Vagina (tissue), 2 donors: ENCODE results near the gene PSMD7. TPM values are rescaled to one million over a fixed set of nuclear protein-coding genes. Genes with fewer than 3 reads are reported as not detected.
A peak's percentile ranks its signal among the peaks of the same experiment; 100 is the strongest.

Experiments used
- DNase-seq, 2 donors: peaks; one replicate each; pipeline ENCODE4 v3.0.0-alpha.2; 2017; ENCODE audit errors: extremely low spot score in 2 of 2
- H3K27ac ChIP-seq: fragments of 200-600 bp; sonication (generic); one replicate; pipeline ENCODE4 v1.5.1; 2019
- H3K27me3 ChIP-seq: fragments of 200-600 bp; sonication (generic); one replicate; pipeline ENCODE4 v1.5.1; 2019
- H3K36me3 ChIP-seq, 2 donors: fragments of 200-600 bp; sonication (generic); one replicate each; pipeline ENCODE4 v1.5.1; 2017 to 2019
- H3K4me1 ChIP-seq: fragments of 200-600 bp; sonication (generic); one replicate; pipeline ENCODE4 v1.5.1; 2019
- H3K4me3 ChIP-seq, 2 donors: fragments of 200-600 bp; sonication (generic); 1 replicate in 1 of 2; 2 replicates in 1 of 2; pipeline ENCODE4 v1.5.1; 2016 to 2019
- H3K9me3 ChIP-seq: fragments of 200-600 bp; sonication (generic); one replicate; pipeline ENCODE4 v1.5.1; 2019
- POLR2A ChIP-seq, 2 donors: fragments of 450-650 bp; IDR thresholded peaks; one replicate each; pipeline ENCODE4 v1.6.1; 2017; ENCODE audit warnings: antibody characterized with exemption in 2 of 2, mild to moderate bottlenecking in 2 of 2, moderate library complexity in 2 of 2
- POLR2AphosphoS5 ChIP-seq, 2 donors: sonication (generic); formaldehyde crosslinking; IDR thresholded peaks; one replicate each; pipeline ENCODE4 v1.9.0; 2017; ENCODE audit warnings: antibody characterized with exemption in 2 of 2, mild to moderate bottlenecking in 2 of 2, low read depth in 1 of 2; ENCODE audit not compliant: insufficient read depth in 1 of 2
- intact Hi-C: fragments of 100-400 bp; cut with DNase I; formaldehyde crosslinking; loops from one replicate; pipeline ENCODE4 v1.15.1; 2023
- total RNA-seq: library from RNA; depleted of rRNA; stranded (reverse); fragments of >200 nt; gene quantifications from one replicate; pipeline ENCODE4 v1.2.3, GENCODE V29; 2016
- TF ChIP-seq, protein P1 (sequence below), 3 experiments: fragments of 450-650 bp in 2 of 3; fragments of 200-600 bp in 1 of 3; sonication (generic) in 1 of 3; IDR thresholded peaks; one replicate each; pipeline ENCODE4 v1.5.1; 2017 to 2019; ENCODE audit warnings: antibody characterized with exemption in 3 of 3, mild to moderate bottlenecking in 2 of 3, moderate library complexity in 2 of 3

The PSMD7 gene
- total RNA-seq, 1 donor from 2014 or later: 74.4 TPM

DNA sequence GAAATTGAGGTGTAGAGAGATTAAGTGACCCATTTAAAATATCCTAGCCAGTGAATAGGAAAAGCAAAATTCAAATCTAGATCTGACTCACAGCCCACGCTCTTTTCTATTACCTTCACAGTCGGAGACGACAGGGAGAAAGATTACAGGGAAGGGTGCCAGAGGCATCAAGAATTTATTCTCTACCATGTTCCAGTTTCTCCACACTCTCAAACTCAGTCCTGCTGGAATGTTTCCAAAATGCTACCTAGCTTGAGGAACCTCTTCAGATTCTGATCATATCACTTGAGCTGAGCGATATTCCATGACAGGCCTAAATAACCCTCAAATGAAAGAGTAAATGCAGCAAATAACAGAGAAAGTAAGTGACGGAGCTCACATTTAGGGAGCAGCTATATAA lies 5.4 kb upstream of the PSMD7 start:
- no peak for DNase-seq
- Histone ChIP-seq H3K27ac (no peak overlapping the region), H3K27me3 (no peaks in the 10 kb centered on the region), H3K9me3 (no peaks in the 10 kb centered on the region), H3K36me3 (no peaks in the 10 kb centered on the region), H3K4me3 (no peak overlapping the region), H3K4me1 (peaks cover 9% of the 10 kb centered on the region)
- intact Hi-C loops: no loop called here
- TF ChIP-seq POLR2AphosphoS5 (IDR thresholded peaks at IDR 0.05; ENCODE audit: insufficient read depth in 1 of 2, low read depth in 1 of 2) (no peak), POLR2A (IDR thresholded peaks at IDR 0.05) (no peak)
- TF ChIP-seq, protein P1, sequence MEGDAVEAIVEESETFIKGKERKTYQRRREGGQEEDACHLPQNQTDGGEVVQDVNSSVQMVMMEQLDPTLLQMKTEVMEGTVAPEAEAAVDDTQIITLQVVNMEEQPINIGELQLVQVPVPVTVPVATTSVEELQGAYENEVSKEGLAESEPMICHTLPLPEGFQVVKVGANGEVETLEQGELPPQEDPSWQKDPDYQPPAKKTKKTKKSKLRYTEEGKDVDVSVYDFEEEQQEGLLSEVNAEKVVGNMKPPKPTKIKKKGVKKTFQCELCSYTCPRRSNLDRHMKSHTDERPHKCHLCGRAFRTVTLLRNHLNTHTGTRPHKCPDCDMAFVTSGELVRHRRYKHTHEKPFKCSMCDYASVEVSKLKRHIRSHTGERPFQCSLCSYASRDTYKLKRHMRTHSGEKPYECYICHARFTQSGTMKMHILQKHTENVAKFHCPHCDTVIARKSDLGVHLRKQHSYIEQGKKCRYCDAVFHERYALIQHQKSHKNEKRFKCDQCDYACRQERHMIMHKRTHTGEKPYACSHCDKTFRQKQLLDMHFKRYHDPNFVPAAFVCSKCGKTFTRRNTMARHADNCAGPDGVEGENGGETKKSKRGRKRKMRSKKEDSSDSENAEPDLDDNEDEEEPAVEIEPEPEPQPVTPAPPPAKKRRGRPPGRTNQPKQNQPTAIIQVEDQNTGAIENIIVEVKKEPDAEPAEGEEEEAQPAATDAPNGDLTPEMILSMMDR (IDR thresholded peaks at IDR 0.05): no peak

DNA sequence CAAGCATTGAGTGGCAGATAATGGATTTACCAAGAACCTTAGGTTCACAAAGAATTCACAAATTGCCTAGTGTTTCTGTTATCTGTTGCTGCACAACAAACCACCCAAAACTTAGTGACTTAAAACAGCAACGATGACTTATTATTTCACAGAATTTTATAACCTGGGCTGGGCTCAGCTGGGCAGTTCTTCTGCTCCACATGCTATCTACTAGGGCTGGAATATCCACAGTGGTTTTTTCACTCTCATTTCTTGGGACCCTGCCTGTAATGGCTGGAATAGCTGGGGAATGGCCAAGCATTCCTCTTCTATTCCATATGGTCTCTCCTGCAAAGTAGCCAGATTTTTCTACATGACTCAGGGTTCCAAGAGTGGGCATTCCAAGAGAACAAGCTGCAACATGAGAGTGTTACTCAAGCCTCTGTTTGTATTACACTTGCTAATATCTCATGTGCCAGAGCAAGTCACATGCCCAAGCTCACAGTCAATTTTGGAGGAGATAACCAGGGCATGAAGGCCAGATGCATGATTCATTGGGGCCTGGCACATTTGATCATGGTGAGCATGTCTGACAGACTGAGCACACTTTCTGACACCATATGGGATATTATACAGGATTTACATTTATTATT lies 4.9 kb upstream of the PSMD7 start:
- H3K9me3 ChIP-seq: no peaks in the 10 kb centered on the region
- no peak overlapping the region for H3K27ac ChIP-seq
- no peaks in the 10 kb centered on the region for H3K27me3 ChIP-seq
- no peak for DNase-seq
- H3K4me3 ChIP-seq: no peak overlapping the region
- H3K4me1 ChIP-seq: peaks cover 9% of the 10 kb centered on the region
- TF ChIP-seq POLR2AphosphoS5 (IDR thresholded peaks at IDR 0.05; ENCODE audit: insufficient read depth in 1 of 2, low read depth in 1 of 2) (peak in 1 of 2 donors; percentile 50), POLR2A (IDR thresholded peaks at IDR 0.05) (no peak)
- TF ChIP-seq, protein P1 (IDR thresholded peaks at IDR 0.05): no peak
- intact Hi-C loops: no loop called here
- no peaks in the 10 kb centered on the region for H3K36me3 ChIP-seq

DNA sequence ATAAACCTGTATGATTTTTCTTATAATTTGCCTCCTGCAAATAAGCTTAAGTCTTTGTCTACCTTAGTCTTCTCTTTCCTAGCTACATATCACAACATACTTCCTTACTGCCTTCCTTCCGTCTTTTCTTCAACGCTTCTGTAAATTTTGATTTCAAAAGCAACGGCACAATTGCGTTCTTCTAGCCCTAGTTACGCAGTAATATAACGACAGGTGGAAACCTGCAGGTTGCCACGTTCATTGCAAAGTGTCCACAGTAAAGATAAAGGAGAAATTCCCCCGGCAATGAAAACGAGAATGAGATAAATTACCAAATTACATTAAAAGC lies 546 bp upstream of the PSMD7 start:
- no peaks in the 10 kb centered on the region for H3K9me3 ChIP-seq
- intact Hi-C loops: no loop called here
- peaks cover 0 to 21% of the 10 kb centered on the region in 2 donors for H3K36me3 ChIP-seq
- H3K4me1 ChIP-seq: peaks cover 32% of the 10 kb centered on the region
- no peak for TF ChIP-seq POLR2A (IDR thresholded peaks at IDR 0.05)
- no peak for TF ChIP-seq POLR2AphosphoS5 (IDR thresholded peaks at IDR 0.05; ENCODE audit: insufficient read depth in 1 of 2, low read depth in 1 of 2)
- TF ChIP-seq, protein P1 (IDR thresholded peaks at IDR 0.05): no peak
- peak overlapping the region; percentile 78 to 93 for H3K4me3 ChIP-seq
- no peak for DNase-seq
- no peaks in the 10 kb centered on the region for H3K27me3 ChIP-seq
- H3K27ac ChIP-seq: peak overlapping the region; percentile 92

DNA sequence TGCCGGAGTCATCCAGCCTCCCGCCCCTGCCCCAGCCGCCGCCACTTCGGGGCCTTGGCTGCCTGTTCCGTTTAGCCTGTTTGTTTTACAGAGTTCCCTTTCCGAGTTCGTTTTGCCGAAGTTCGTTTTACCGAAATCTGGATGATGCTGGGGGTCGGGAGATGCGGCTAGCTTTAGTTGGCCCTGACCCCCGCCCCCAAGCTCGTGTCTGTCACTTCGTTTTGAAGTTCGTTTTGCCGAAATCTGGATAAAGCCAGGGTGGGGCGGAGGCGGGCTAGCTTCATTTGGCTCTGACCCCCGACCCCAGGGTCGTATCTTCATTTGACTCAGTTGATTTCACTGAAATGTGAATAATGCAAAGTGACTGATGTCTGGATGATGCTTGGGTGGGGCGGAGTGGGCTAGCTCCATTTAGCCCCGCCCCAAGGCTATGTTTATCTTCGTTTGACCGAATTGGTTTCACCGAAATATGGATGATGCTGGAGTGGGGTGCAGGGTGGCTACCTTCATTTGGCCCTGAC lies 591 bp downstream of the PSMD7 start:
- Histone ChIP-seq H3K36me3 (peaks cover 0 to 33% of the 10 kb centered on the region in 2 donors), H3K9me3 (no peaks in the 10 kb centered on the region), H3K4me1 (peaks cover 32% of the 10 kb centered on the region), H3K27me3 (no peaks in the 10 kb centered on the region), H3K27ac (peak overlapping the region; percentile 92), H3K4me3 (peak overlapping the region; percentile 78 to 93)
- TF ChIP-seq, protein P1 (IDR thresholded peaks at IDR 0.05): no peak
- TF ChIP-seq POLR2A (IDR thresholded peaks at IDR 0.05) (no peak), POLR2AphosphoS5 (IDR thresholded peaks at IDR 0.05; ENCODE audit: insufficient read depth in 1 of 2, low read depth in 1 of 2) (no peak)
- no peak for DNase-seq
- intact Hi-C loops: no loop called here

DNA sequence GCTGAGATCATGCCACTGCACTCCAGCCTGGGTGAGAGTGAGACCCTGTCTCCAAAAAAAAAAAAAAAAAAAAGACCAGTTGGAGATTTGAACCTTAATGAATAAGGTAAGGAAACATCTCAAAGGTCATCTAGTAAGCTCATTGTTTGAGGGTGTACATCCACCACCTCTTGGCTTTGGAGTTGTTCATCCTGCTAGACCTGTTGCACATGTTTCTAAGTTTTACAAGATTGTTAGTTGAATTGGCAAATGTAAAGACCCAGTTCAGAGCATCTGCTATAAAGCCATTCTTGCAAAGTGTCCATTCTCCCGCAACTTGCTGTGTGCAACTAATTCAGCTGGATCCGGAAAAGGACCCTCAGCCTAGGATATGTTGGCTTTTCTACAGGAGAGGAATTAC lies 1.5 kb downstream of the PSMD7 start:
- no peak for DNase-seq
- peak overlapping the region in 1 of 2 donors; percentile 78 for H3K4me3 ChIP-seq
- H3K4me1 ChIP-seq: peaks cover 32% of the 10 kb centered on the region
- no peaks in the 10 kb centered on the region for H3K9me3 ChIP-seq
- no peak overlapping the region for H3K27ac ChIP-seq
- H3K36me3 ChIP-seq: peaks cover 0 to 42% of the 10 kb centered on the region in 2 donors
- H3K27me3 ChIP-seq: no peaks in the 10 kb centered on the region
- intact Hi-C loops: no loop called here
- no peak for TF ChIP-seq POLR2AphosphoS5 (IDR thresholded peaks at IDR 0.05; ENCODE audit: insufficient read depth in 1 of 2, low read depth in 1 of 2)
- TF ChIP-seq, protein P1 (IDR thresholded peaks at IDR 0.05): no peak
- no peak for TF ChIP-seq POLR2A (IDR thresholded peaks at IDR 0.05)
